HL-60 (cell line): ENCODE data around the gene CXXC5.

Source experiments
- DNase-seq, 2 experiments: peaks; one replicate each; pipeline ENCODE4 v3.0.0-alpha.2; 2010 to 2020; ENCODE audit warnings: low read depth in 1 of 2, low spot score in 1 of 2
- H3K27ac ChIP-seq: fragments of 250-450 bp; sonication (Bioruptor Pico); replicated peaks from 2 replicates; pipeline ENCODE4 v1.5.1; 2020; ENCODE audit warnings: mild to moderate bottlenecking, moderate library complexity
- H3K27me3 ChIP-seq: fragments of 250-450 bp; sonication (Bioruptor Pico); 2 replicates; pipeline ENCODE4 v1.5.1; 2021; ENCODE audit warnings: mild to moderate bottlenecking, moderate library complexity; ENCODE audit not compliant: insufficient read depth, poor library complexity, severe bottlenecking
- H3K4me3 ChIP-seq: replicated peaks from 2 replicates; pipeline ENCODE4 v1.5.1; 2011; ENCODE audit warnings: mild to moderate bottlenecking, control low read depth, low read length; ENCODE audit not compliant: insufficient read depth
- GABPA ChIP-seq: IDR thresholded peaks from 2 replicates; pipeline ENCODE4 v1.6.1; 2012; ENCODE audit warnings: low read depth
- POLR2AphosphoS5 ChIP-seq: IDR thresholded peaks from 2 replicates; pipeline ENCODE4 v1.6.1; 2012; ENCODE audit warnings: low read depth
- SPI1 ChIP-seq: IDR thresholded peaks from 2 replicates; pipeline ENCODE4 v1.6.1; 2012; ENCODE audit warnings: low read depth, mild to moderate bottlenecking, borderline replicate concordance
- TF ChIP-seq, protein P1 (sequence below): IDR thresholded peaks from one replicate; pipeline ENCODE4 v1.5.1; 2011; ENCODE audit warnings: low read length, control low read depth, inconsistent platforms; ENCODE audit not compliant: insufficient read depth
- TF ChIP-seq, protein P2 (sequence below): IDR thresholded peaks from 2 replicates; pipeline ENCODE4 v1.6.1; 2012; ENCODE audit warnings: low read depth; ENCODE audit not compliant: insufficient replicate concordance

Gene CXXC5

DNA sequence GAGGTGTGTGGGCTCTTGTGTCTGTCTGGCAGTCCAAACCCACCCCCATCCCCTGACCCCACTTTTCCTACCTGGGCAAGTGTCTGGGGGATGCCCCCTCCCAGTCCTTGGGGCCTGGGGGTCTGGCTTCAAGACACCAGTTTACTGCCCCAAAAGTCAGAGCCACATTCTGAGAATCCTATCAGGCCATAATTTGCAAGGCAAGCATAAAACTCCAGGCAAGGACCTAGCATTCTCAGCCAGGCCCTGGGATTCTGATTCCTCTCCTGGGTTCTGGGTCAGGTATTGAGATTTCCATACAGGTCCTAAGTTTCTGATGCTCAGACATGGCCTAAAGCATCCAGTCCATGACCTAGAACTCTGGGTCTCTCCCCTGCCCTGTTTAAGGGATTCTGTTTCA is 33.3 kb downstream of the CXXC5 start:
- TF ChIP-seq POLR2AphosphoS5, result no peak
- TF ChIP-seq GABPA, result no peak
- no peak for TF ChIP-seq SPI1
- TF ChIP-seq, protein P1, sequence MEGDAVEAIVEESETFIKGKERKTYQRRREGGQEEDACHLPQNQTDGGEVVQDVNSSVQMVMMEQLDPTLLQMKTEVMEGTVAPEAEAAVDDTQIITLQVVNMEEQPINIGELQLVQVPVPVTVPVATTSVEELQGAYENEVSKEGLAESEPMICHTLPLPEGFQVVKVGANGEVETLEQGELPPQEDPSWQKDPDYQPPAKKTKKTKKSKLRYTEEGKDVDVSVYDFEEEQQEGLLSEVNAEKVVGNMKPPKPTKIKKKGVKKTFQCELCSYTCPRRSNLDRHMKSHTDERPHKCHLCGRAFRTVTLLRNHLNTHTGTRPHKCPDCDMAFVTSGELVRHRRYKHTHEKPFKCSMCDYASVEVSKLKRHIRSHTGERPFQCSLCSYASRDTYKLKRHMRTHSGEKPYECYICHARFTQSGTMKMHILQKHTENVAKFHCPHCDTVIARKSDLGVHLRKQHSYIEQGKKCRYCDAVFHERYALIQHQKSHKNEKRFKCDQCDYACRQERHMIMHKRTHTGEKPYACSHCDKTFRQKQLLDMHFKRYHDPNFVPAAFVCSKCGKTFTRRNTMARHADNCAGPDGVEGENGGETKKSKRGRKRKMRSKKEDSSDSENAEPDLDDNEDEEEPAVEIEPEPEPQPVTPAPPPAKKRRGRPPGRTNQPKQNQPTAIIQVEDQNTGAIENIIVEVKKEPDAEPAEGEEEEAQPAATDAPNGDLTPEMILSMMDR, result no peak
- TF ChIP-seq, protein P2, sequence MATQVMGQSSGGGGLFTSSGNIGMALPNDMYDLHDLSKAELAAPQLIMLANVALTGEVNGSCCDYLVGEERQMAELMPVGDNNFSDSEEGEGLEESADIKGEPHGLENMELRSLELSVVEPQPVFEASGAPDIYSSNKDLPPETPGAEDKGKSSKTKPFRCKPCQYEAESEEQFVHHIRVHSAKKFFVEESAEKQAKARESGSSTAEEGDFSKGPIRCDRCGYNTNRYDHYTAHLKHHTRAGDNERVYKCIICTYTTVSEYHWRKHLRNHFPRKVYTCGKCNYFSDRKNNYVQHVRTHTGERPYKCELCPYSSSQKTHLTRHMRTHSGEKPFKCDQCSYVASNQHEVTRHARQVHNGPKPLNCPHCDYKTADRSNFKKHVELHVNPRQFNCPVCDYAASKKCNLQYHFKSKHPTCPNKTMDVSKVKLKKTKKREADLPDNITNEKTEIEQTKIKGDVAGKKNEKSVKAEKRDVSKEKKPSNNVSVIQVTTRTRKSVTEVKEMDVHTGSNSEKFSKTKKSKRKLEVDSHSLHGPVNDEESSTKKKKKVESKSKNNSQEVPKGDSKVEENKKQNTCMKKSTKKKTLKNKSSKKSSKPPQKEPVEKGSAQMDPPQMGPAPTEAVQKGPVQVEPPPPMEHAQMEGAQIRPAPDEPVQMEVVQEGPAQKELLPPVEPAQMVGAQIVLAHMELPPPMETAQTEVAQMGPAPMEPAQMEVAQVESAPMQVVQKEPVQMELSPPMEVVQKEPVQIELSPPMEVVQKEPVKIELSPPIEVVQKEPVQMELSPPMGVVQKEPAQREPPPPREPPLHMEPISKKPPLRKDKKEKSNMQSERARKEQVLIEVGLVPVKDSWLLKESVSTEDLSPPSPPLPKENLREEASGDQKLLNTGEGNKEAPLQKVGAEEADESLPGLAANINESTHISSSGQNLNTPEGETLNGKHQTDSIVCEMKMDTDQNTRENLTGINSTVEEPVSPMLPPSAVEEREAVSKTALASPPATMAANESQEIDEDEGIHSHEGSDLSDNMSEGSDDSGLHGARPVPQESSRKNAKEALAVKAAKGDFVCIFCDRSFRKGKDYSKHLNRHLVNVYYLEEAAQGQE, result no peak
- no peak overlapping the region for H3K27ac ChIP-seq
- H3K27me3 ChIP-seq, result no peaks in the 10 kb centered on the region
- no peak for DNase-seq
- no peak overlapping the region for H3K4me3 ChIP-seq

DNA sequence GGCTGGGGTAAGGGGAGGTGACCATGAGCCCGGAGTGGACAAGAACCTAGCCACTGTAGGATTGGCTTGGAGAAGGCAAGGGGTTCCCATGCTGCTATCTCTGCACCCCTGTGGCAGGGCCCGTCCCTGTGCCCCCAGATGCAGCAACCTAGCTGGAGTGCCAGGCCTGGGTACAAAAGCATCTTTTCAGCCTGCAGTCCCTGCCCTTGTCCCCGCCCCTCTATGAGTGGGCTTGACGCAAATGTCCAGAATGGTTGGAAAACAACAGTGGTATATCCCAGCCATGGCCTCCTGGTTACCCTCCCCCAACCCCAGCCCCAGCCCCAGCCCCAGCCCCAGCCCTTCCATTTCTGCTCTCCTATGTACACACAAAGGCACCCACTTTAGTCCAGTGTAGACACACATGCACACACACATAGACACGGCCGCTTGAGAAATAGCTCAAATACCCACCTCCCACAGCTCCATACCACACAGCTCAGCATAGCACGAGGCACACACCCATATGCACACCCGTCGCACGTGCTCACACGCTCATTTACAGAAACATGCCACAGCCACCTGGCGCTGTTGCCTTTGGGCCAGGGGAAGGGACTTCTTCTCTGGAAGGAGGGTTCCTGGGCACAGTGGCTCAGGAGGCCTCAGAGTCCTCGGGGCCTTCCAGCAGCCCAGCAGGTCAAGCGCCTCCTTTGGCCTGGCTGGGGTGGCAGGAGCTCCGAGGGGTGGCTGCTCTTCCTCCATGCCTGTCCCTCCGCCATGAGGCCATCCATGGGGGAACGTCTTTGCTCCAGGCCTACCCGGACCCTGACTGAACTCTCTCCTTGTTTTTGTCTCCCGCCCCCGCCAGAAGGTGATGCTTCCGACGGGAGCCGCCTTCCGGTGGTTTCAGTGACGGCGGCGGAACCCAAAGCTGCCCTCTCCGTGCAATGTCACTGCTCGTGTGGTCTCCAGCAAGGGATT is 34.1 kb downstream of the CXXC5 start:
- TF ChIP-seq SPI1 (no peak), GABPA (no peak), POLR2AphosphoS5 (no peak)
- TF ChIP-seq, protein P1, result no peak
- TF ChIP-seq, protein P2, result no peak
- DNase-seq, result no peak
- Histone ChIP-seq H3K27ac (no peak overlapping the region), H3K4me3 (no peak overlapping the region), H3K27me3 (no peaks in the 10 kb centered on the region)

DNA sequence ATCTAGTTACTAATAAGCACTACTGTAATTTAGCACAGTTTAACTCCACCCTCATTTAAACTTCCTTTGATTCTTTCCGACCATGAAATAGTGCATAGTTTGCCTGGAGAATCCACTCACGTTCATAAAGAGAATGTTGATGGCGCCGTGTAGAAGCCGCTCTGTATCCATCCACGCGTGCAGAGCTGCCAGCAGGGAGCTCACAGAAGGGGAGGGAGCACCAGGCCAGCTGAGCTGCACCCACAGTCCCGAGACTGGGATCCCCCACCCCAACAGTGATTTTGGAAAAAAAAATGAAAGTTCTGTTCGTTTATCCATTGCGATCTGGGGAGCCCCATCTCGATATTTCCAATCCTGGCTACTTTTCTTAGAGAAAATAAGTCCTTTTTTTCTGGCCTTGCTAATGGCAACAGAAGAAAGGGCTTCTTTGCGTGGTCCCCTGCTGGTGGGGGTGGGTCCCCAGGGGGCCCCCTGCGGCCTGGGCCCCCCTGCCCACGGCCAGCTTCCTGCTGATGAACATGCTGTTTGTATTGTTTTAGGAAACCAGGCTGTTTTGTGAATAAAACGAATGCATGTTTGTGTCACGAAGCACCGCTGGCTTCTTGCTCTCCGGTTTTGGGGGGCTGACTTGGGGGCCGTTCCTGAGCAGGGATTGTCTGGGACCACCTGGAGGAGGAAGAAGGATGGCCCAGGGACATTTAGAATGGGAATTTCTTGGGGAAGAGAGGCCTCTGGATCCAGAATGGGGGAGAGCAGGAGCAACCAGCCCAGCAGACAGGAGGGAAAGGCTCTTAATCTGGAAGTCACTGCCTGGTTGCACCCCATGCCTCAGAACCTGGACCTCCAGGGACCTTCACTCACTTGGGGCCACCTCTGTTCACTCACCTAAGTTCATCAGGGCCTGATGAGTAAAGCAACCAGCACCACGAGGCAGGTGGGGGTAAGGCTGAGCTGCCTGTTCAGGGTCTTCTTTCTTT is 35.4 kb downstream of the CXXC5 start:
- no peak for DNase-seq
- Histone ChIP-seq H3K27me3 (no peaks in the 10 kb centered on the region), H3K27ac (no peak overlapping the region), H3K4me3 (no peak overlapping the region)
- TF ChIP-seq, protein P2, result no peak
- no peak for TF ChIP-seq SPI1
- TF ChIP-seq, protein P1, result no peak
- no peak for TF ChIP-seq GABPA
- TF ChIP-seq POLR2AphosphoS5, result no peak
